HT1080 (cell line): ENCODE results near the gene COL2A1. TPM values are rescaled to one million over a fixed set of nuclear protein-coding genes. Genes with fewer than 3 reads are reported as not detected.

Source experiments
- DNase-seq: peaks from one replicate; pipeline ENCODE4 v3.0.0-alpha.2; 2015; ENCODE audit warnings: low read depth
- total RNA-seq: library from RNA; depleted of rRNA; stranded (reverse); fragments of >200 nt; shearing (Covaris generic); gene quantifications from 2 replicates; pipeline ENCODE4 v1.2.3, GENCODE V29; 2014

Gene COL2A1
- total RNA-seq, 1 experiment from 2014 or later = 0.02 TPM

- no peak for DNase-seq
Observed at GRCh38 chr12:48015129-48015528, 10.9 kb upstream of the COL2A1 start.

DNA sequence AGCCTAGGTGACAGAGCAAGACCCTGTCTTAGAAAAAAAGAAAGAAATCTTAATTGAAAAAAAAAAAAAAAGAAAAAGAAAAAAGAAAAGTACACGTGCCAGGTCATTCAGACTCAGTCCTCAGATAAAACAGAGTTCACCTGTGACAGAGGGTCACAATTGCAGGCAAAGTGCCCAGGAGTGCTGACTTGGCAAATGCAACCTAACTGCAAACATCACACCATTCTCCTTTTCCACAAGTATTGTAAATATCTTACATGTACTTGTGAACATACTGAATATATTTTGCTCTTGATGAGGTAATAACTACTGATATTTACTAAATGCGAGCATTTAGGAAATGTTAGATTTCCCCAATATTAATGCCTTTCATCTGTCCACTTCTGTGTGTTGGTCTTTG lies 9.0 kb upstream of the COL2A1 start:
- DNase-seq = no peak

GRCh38 chr12:48012070-48012469 lies 7.8 kb upstream of the COL2A1 start:
- no peak for DNase-seq

GRCh38 chr12:48010366-48010970 lies 6.2 kb upstream of the COL2A1 start:
- no peak for DNase-seq

GRCh38 chr12:48009471-48009870 lies 5.2 kb upstream of the COL2A1 start:
- no peak for DNase-seq

- no peak for DNase-seq
Observed at GRCh38 chr12:48008950-48009349, 4.7 kb upstream of the COL2A1 start.

- DNase-seq = no peak
Observed at GRCh38 chr12:48008349-48008748, 4.1 kb upstream of the COL2A1 start.

DNA sequence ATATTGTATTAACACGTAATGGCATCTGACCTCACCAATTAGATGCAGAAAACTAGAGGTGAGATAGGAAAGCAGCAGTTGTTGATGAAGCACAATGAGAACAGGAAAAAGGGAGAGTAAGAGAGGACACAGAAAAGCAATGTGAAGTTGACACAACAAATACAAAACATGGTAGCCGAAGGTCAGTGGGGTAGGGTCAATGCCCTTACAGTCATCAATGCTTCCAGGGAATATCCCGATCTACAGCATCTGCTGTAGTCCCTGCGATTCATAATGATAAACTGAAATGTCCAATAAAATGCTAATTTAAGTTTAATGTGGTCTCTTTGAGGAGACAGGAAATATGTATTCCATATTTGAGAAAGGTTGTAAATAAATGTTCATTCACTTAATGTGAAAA lies 2.9 kb upstream of the COL2A1 start:
- no peak for DNase-seq

DNA sequence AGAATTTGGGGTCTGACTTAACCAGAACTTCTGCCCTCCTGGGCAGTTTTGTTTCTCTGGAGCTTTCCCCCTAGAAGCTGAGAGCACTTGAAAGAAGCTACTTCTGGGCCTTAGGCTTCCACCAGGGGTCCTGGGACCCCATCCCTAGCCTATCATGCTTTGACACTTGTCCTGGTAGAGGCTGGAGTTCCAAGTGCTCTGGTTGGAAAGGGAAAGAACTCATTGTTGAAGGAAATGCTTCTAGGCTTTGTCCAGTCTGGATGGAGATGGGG lies 1.4 kb upstream of the COL2A1 start:
- DNase-seq = no peak

DNA sequence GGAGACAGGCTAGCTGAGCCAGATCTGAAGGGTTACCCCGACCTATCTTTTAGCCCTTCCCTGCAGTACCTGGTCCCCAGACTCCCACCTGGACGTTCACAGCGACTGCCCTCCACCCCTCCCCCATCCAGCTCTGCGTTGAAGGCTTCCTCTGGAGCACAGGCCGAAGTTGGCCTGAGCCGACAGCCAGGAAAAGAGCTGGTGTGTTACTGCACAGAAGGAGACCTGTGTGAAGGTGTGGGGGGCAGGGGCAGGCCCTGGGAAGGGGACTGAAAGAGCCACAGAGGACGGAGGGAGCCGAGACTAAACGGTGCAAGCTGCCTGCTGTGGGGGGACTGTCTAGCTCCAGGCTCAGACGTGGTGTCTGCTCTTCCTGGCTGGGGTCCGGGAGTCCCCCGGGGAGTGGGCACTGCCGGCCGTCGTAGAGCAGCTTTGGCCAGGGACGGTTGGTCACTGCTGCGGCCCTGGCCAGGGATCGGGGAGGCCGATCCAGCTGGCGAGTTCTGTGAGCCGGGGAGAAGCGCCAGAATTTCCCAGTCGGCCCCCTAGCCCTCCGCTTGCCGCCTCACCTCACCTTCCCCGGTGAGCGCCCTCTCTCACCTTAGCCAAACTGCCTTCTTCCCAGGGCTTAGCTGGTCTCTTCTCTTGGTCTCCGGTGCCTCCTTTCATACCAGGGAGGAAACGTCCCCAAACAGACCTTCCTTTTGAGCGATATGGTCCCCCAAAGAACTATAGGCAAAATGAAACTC lies 899 bp upstream of the COL2A1 start:
- DNase-seq = no peak

- no peak for DNase-seq
Observed at GRCh38 chr12:48003226-48004052, 837 bp downstream of the COL2A1 start.

DNA sequence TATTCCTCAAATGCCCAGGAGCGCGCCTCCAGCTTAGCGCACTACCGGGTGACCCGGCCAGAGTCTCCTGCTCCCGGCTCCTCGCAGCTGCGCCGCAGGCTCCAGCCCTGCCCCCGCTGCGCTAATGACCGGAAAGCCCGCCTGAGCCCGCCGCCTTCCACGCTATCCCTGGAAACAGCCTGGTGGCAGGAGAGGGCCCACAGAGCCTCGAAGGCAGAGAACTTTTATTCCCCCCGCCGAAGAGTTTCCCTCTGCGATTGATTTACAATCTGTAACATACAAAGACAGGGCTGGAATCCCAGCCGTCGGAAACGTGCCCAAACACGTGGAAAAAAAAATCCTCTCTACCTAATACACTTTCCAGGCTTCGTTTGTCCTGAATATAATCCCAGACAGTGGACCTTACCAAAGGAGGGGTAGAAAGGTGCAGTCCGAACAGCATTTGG lies 1.5 kb downstream of the COL2A1 start:
- no peak for DNase-seq

GRCh38 chr12:48002414-48002730 lies 1.9 kb downstream of the COL2A1 start:
- no peak for DNase-seq

GRCh38 chr12:48001505-48002413 lies 2.5 kb downstream of the COL2A1 start:
- peak; percentile 35 for DNase-seq

GRCh38 chr12:48000878-48001504 lies 3.3 kb downstream of the COL2A1 start:
- DNase-seq = peak; percentile 63

DNA sequence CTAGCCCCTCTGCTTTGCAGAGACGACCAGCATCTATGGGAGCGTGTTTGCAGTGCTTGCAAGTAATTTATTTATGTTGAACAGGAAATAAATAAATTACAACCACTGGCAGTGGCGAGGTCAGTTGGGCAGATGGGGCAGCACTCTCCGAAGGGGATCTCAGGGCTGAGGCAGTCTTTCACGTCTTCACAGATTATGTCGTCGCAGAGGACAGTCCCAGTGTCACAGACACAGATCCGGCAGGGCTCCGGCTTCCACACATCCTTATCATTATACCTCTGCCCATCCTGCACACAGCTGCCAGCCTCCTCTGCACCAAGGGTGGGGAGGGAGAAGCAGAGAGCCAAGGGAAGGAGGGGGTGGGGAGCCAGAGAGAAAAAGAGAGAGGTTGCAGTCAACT lies 4.5 kb downstream of the COL2A1 start:
- DNase-seq = no peak

- DNase-seq = no peak
Observed at GRCh38 chr12:47997321-47997720, 7.0 kb downstream of the COL2A1 start.

GRCh38 chr12:47995981-47996401 lies 8.3 kb downstream of the COL2A1 start:
- DNase-seq = no peak

DNA sequence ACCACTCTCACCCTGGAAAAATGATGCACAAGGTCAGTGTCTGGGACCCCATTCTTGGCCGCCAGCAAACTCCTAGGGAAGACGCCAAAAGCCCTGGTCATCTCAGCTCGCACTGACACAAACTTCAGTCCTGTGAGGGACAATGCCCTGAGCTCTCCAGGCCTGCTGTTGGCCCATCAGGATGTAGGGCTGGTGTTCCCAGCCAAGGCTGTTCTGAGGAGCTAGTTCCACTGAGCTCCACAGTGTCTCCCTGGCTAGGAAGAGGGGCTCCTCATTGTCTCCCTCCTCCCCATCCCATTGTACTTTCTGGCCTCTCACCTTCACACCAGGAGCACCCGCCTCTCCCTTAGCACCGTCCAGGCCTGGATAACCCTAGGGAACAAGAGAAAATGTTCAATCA lies 10.8 kb downstream of the COL2A1 start:
- no peak for DNase-seq

DNA sequence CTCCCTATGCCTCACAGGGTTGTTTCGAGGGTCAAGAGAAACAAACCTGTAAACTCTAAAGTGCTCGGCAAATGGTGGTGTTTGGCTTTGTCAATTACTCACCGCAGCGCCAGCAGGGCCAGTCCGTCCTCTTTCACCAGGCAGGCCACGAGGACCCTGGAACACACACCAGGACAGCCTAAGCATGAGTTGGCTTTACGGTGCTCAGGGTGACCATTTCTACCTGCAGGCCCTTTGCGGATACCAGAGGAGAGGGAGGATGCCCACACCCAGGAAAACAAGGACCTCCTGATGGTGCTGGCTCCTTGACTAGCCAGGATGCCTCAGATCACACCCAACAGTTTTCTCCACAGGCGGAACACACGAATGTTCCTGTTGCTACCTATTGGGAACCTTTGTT lies 11.5 kb downstream of the COL2A1 start:
- no peak for DNase-seq
